GM21737 (cell line): Measurements from ENCODE around the gene C9orf153.
"Not testable (repeated sequence)": the region's sequence is repeated elsewhere in the genome, so short reads cannot be mapped to it uniquely, and the experiment has no call there.

Source experiments
- ATAC-seq: cut with Tn5 transposase; IDR thresholded peaks from one replicate; pipeline ENCODE4 v1.9.1; 2021; ENCODE audit warnings: mild to moderate bottlenecking, moderate library complexity; ENCODE audit not compliant: unreplicated experiment

Gene C9orf153

DNA sequence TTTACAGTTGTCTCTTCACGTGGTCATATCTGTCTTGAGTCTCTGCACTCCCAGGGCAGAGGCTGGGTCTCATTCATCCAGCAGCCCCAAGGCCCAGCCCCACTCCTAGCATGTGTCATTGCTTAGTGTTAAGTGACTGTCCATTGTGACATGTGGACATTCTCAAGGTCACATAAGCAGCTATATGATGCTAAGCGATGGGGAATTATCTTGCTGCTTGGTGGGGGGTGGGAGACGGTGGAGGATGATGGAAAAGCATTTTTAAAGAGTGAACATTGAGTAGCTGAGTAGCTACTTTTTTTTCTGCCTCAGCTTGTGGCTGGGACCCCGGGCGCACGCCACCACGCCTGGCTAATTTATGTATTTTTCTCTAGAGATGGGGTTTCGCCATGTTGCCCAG is at the start of gene C9orf153:
Gene C9orf153, minus strand, starts transcription at position 101 of the 400 bp plus-strand sequence. CDS start 30,054 bp downstream, outside the sequence.
- no peak for ATAC-seq

DNA sequence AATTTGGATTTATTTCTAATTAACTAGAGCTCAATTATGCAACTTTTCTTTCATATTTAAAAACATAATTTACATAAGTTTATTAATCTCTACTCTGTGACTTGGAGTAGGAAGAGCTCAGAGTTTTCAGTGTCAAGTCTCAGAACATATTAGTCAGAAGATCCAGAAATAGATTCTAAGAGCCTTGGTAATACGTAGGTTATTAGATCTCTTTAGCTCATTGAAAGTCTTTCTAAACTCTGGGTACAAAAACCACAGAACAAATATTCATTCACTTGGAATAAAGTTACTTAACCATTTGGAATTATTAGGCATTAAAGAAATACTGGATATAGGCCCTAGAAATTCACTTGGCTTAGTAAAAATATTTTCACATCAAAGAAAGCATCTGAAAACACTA is 49.2 kb upstream of the C9orf153 start:
- ATAC-seq = no peak

DNA sequence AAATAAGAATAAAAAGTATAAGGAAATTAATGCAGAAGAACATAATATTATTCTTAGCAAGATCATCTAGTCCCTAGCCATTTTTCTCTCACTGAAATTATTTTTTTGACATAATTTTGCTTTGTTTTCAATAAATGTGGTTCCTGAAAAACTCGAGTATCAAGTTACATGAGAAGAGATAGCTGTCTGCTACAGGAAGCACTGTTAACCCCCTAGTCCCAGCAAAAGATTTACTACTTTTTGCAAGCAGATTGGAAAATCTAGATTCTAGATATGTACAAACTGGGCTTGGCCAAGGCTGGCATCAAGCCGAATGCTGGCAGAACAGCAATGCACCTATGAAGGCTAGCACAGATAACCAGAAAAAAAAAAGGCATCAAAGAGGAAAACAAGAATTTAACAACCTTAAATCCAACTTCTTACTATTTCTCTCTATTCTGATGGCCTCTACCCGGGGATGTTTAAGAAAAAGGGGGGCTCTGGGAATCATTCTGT is 44.8 kb upstream of the C9orf153 start:
- no peak for ATAC-seq

DNA sequence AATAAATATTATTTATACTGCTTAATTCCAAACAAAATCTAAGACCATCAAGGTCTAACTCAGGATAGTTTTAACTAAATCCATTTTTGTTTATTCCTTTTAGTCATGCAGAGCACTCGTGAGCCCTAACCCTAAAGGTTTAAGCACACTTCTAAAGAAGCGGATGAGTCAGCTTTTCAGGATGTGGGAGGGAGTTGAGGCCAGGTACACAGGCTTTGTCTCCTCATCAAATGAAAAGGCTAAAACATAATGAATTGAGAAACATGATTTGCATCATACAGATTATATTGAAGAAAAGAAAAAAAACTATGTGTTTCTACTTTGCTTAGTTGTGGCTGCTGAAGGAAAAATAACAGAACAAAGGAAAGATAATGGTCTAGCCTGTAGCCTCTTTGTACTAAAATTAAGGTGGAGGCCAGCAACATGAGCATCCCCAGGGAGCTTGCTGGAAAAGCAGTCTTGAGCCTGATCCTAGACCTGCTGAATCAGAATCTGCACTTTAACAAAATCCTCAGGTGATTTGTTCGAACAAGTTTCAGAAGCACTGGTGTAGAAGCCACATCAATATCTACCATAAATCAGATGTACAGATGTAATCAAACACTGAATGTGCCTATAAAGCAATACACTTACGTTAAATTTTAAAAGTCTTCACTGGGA is 44.0 kb upstream of the C9orf153 start:
- ATAC-seq = no peak

DNA sequence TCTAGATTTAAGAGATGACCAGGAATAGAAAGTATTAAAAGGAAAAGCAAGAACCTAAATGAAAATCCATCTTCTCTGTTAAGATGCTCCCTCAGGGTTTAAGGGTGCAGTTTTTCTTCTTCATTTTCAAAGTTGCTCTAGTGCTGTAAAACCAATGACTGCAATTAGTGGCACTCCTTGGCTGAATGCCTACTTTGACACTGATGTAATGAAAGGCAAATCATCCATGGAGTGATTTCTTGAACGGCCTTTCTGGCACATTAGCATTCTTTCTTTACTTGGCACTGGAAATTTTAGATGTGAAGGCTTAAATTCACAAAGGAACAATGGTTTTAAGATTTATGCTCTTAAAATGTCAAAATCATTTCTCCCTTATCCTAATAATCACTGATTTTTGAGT is 42.2 kb upstream of the C9orf153 start:
- no peak for ATAC-seq

DNA sequence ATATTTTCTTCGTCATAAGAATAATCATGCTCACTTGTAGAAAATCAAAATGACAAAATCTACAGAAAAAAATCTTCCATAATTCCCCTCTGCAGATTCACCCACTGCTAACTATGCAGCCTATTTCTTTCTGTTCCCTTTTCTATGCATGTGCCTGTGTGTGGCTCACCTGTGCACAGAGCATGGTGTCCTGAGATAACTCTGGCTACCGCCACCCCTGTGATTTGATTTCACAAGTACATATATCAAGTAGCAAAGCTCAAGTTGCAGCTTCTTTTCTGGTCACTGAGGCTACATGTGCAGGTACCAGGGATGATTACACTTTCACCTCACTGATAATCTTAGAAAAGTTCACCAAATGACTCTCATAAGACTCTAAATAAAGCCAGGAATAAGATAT is 41.2 kb upstream of the C9orf153 start:
- no peak for ATAC-seq

DNA sequence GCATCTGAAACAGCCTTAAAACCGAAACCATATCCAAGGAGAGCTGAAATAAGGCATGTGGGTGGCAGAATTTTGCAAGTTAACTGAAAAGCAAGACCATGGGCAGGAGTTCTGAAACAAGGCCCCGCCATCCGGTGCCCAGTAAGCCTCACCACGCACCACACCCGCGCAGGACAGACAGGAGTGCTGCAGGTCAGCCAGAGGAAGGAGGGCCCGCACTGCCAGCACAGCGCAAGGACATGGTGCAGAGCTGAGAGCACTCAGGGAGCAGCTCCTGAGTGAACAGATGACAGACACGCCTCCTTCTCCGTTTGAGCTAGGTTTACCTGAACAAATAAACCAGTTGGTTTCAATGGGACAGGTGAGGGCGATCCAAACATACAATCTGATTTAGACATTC is 39.4 kb upstream of the C9orf153 start:
- ATAC-seq = no peak

DNA sequence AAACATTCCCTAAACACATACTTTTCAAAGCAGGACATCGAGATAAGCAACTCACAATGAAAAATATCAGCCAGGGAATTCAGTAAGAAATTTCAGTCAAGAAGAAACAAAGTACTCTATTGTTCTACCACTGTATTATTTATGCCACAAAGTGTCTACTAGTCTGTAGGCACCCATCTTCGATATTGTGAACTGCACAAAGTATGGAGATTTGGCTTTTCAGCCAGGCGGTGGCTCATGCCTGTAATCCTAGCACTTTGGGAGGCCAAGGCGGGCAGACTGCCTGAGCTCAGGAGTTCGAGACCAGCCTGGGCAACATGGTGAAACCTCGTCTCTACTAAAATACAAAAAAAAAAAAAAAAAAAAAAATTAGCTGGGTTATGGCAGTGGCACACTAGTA is 30.9 kb upstream of the C9orf153 start:
- ATAC-seq = not testable (repeated sequence)

DNA sequence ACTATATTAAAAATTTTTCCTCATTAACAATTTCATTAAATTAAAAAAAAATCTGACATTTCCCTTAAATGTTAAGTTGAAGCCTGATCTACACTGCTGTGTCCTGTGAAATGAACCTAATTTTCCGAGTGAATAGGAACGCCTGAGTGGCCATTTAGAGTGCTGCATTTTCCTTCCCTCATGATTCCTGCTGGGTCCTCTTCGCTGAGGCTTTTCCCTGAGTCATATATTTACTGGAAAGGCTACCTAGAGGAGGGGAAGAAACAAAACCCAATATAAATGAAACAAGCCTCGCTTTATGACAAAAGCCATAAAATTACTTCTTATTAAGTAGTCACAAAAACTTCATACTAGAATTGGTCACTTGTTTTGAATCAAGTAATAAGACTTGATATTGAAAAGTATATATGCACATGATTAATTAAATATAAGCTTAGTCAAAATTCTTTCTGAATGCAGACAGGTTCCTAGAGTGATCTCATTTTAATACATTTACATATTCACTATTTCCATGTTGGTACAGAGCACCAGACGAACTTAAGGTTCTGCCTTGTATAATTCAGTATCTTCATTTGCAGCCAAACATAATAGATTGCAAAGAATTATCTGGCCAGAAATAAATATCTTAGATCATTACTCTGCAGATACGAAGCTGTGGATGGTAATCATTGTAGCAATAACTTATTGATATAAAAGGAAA is 29.2 kb upstream of the C9orf153 start:
- ATAC-seq = no peak

DNA sequence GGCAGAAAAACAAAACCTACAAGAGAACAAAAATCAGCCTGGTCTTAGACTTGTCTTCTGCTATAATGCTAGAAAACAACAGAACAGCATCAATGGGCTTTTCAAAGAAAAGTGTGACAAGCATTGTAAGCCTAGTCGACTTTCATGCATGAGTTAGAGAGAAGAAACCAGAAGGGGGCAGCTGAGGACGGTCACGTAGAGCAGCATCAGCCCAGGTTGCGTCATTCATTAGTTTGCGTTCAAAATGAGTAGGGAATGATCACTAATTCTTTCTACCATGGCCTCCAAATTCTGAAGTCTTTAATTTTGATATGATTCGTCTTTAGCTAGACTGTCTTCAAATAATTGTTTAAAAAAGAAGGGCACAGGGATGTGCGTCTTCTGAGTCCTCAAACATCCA is 27.6 kb upstream of the C9orf153 start:
- ATAC-seq = no peak

DNA sequence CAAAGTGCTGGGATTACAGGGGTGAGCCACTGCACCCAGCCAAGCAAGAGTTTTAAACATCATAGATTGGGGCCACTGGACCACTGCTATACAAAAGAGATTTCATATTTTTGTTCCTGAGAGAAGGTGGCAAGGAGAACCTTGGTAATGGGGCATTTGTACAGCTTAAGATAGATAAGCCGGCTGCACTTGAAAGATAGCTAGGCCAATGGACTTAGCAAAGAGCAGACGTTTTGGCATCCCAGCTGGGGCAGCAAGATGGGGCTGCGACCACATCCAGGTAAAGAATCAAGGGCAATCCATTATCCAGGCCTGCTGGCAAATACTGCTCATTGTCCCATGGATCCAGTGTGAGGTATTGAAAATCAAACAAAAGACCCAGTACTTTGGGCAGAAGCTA is 26.8 kb upstream of the C9orf153 start:
- no peak for ATAC-seq

DNA sequence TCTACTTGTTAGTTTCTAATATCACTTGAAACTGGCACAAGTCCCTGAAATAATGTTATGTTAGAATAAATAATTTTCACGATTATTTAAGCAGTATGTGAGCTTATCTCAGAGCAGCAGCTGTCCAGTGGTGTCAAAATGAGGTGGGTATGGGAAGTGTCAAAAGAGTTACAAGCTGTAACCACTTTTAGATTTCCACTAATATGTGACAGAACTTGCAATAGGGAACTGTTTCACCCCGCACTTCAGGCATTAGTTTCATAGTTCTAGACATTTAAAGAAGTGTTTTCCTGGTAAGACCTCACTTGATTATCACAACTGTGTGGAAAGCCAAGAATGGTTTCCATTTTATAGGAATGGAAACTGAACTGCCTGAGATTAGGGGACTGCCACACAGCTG is 25.8 kb upstream of the C9orf153 start:
- ATAC-seq = no peak

DNA sequence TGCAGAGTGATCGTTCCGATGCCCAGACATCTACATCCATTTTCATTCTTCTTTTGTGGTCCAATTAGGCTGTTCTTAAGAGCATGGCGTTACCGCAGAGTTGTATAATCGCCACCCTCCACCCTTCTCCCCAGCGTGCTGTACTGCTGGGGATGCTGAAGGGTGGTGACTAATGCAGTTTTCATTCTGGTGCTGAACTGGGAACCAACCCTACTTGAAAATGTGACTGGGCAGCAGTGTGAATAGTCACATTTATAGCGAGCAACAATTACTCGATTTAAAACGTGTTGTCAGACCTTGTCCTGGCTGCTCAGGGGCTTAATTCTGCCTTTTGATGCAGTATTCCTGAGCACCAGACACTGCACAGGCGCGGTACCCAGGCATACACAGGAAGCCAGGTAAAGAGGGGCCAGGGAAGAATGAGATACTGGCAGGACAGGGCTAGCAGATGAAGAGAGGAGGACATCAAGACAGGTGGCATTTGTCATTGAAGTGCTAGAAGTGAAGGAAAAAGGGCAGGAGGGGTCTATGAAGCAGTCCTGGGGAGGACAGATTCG is 23.6 kb upstream of the C9orf153 start:
- peak; percentile 13 for ATAC-seq

DNA sequence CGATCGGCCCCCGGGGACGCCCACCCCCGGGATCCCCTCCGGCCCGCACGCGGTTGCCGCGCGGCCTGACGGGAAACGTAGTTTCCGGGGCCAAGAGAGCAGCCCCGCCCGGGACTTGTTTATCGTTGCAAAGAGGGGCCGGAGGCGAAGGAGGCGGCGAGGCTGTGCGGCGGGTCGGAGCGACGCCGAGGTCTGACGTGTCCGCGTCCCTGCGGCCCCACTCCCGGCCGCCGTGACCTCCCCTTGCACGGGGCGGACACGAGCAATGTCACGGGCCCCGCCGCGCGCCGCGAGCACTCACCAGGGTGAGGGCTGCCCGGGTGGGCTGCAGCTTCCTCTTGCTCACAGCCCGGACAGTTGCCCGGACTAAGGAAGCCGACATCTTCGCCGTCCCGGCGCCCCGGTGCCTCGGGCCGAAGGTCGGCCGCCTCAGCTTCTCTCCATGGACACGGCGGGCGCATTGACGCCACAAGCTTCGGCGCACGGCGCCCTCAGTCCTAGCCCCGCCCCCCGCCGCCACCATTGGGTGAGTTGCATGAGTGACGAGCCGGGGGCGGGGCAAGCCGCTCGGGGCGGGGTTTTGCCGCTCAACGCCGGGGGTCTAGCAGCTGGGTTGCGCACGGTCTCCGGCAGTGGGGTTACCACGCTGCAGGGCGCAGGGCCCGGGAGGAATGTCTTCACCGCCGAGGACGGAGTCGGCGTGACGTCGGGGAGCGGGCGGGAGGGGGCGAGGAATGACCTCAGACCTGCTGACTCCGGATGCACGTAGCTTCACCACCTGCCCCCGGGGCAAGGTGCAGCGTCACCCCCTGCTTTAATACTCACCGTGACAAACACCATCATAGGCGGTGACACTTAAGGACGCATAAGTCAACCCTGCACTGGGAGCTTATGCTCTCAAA is 22.9 kb upstream of the C9orf153 start, which contains the start of gene ISCA1:
Gene ISCA1, minus strand, starts transcription at position 462 of the 902 bp plus-strand sequence. Its CDS starts 80 bp downstream, at position 382.
- peak; percentile 77 for ATAC-seq

DNA sequence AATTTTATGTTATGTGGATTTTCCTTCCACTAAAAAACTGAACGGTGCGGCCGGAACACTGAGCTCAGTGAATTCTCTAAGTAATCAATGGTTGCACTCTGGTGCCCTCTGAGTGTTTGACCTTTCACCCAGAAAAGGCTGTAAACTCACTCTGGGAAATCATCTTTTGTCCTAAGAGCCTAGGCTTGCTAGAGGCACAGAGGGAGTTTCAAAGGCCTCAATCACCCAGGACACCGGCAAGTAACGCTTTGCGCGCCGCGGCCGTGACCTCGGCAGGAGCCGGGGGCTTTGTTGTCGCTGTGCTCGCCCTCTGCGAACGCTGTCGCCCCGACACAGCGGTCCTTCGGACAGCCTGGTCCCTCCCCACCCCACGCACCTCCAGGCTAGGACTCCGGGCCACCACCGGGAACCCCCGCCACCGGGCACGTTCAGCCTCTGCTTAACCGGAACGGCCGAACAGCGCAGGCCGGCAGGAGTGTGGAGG is 22.2 kb upstream of the C9orf153 start:
- ATAC-seq = no peak

DNA sequence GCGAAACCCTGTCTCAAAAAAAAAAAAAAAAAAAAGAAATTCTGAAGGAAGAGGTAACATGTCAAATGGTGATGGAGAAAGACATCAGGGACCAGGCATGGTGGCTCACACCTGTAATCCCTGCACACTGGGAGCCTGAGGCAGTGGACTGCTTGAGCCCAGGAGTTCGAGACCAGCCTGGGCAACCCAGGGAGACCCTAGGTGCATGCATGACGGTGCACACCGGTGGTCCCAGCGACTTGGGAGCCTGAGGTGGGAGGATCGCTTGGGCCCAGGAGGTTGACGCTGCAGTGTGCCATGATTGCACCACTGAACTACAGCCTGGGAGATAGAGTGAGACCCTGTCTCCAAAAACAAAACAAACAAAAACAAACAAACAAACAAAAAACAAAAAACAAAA is 21.1 kb upstream of the C9orf153 start:
- ATAC-seq = no peak

DNA sequence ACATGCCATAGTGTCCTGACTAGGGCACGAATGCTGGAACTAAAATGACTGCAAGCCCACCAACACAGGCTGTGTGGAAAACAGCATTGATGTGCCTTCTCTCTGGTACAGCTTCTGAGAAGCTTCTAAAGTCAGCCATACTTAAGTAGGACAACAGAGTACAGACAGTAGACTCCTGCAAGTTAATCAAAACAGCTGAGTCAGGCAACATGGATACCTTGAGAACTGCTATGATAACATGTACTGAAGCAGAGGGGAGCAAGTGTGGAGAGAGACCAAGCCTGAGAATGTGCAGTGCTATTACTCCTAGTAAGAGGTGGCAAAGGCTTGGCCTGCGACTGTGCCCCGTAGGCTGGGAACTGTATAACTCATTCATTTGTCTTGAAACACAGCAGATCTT is 20.4 kb upstream of the C9orf153 start:
- ATAC-seq = no peak

DNA sequence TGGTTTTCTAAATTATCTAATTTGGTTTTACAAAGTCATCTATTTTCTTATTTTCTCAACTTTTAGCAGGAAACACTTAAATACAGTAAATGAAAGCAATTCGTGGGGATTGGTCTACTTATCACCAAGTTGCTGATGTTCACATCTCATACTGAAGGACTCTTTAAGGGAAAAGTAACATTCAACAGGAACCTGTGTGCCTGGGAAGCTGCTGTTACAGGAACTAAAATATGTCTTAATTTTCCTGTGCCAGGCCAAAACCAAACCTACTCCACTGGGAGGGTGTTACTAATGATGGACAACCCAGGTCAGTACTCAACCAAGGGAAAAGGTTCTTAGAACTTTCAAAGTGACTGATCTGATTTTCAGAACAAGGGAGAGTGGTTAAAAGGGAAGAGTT is 17.6 kb upstream of the C9orf153 start:
- no peak for ATAC-seq

DNA sequence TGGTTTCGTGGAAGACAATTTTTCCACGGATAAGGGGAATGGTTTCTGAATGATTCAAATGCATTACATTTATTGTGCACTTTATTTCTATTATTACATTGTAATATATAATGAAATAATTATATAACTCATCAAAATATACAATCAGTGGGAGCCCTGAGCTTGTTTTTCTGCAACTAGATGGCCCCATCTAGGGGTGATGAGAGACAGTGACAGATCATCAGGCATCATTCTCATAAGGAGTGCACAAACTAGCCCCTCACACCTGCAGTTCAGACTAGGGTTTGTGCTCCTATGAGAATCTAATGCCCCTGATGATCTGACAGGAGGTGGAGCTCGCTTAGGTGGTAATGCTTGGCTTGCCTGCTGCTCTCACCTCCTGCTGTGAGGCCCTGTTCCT is 16.5 kb upstream of the C9orf153 start:
- no peak for ATAC-seq

DNA sequence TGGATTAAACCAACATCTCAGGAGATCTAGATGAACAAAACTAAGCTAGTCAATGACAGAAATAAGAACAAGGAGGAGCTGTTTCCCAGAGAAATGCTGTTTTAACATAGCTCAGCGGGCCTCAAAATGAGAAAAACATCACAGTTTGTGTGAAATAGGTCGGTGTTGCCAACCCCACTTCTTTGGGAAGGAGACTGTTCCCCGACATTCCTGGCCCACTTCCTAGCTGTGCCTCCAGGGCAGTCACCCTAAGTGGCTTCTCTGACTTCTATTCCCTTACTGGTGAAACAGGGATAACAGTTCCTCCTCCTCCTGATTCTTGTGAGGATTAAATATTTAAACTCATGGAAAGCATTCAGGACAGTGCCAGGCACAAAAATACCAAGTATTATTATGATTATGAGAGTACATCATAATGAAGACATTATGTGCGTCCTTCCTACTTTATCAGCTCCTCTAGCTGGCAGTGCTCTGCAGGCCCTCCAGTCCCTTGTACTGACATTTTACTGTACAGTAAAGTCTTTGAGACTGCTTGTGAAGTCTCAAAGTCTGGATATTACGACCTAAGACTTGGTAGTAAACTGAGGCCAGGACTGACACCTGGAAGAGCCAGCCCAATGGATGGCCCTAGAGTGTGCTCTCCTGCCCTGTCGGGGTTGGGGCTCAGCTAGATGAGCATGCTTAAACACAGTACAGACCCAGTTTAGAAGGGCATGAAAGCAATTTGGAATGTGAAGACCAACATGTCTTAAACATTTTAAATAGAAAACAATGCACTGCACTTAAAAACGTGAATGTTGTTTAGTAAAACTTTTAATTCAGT is 15.6 kb upstream of the C9orf153 start:
- no peak for ATAC-seq
